ENCODE measurements around the gene KAZN. TPM values are rescaled to one million over a fixed set of nuclear protein-coding genes. Genes with fewer than 3 reads are reported as not detected.

The KAZN gene
- total RNA-seq, 1 experiment from 2014 or later = 2.4 TPM

- H3K4me1 ChIP-seq = no peaks in the 10 kb centered on the region
- no peaks in the 10 kb centered on the region for H3K9me3 ChIP-seq
- intact Hi-C loops (cut with micrococcal nuclease; ENCODE audit: unreplicated experiment) = no loop called here
- no peak for DNase-seq
- H3K9me3 Mint-ChIP-seq (ENCODE audit: unreplicated experiment) = no peaks in the 10 kb centered on the region
- BruUV-seq (replicated peaks) = no TSS peak
- H3K4me3 ChIP-seq (ENCODE audit: low read depth, low read length) = no peak overlapping the region
- POLR2A ChIA-PET = no interaction called here
- H3K27me3 Mint-ChIP-seq (ENCODE audit: insufficient read depth, unreplicated experiment) = no peaks in the 10 kb centered on the region
- TF ChIP-seq, protein P1, sequence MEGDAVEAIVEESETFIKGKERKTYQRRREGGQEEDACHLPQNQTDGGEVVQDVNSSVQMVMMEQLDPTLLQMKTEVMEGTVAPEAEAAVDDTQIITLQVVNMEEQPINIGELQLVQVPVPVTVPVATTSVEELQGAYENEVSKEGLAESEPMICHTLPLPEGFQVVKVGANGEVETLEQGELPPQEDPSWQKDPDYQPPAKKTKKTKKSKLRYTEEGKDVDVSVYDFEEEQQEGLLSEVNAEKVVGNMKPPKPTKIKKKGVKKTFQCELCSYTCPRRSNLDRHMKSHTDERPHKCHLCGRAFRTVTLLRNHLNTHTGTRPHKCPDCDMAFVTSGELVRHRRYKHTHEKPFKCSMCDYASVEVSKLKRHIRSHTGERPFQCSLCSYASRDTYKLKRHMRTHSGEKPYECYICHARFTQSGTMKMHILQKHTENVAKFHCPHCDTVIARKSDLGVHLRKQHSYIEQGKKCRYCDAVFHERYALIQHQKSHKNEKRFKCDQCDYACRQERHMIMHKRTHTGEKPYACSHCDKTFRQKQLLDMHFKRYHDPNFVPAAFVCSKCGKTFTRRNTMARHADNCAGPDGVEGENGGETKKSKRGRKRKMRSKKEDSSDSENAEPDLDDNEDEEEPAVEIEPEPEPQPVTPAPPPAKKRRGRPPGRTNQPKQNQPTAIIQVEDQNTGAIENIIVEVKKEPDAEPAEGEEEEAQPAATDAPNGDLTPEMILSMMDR (IDR thresholded peaks at IDR 0.05; ENCODE audit: insufficient read depth in 1 of 2, low read depth in 1 of 2, low read length in 1 of 2, severe bottlenecking in 1 of 2, unreplicated experiment in 1 of 2) = no peak
- CTCF ChIA-PET = no interaction called here
- H3K27ac Mint-ChIP-seq (ENCODE audit: unreplicated experiment) = no peak overlapping the region
- no peaks in the 10 kb centered on the region for H3K36me3 ChIP-seq (ENCODE audit: control insufficient read depth, insufficient read depth, low read length)
- no peak overlapping the region for H3K4me3 Mint-ChIP-seq (ENCODE audit: unreplicated experiment)
- no peaks in the 10 kb centered on the region for H3K36me3 Mint-ChIP-seq (ENCODE audit: insufficient read depth, unreplicated experiment)
- H3K4me1 Mint-ChIP-seq (ENCODE audit: low read depth, unreplicated experiment) = no peaks in the 10 kb centered on the region
- no peaks in the 10 kb centered on the region for H3K27me3 ChIP-seq (replicated peaks; ENCODE audit: control insufficient read depth, insufficient read depth, low read length)
Observed at GRCh38 chr1:15120251-15120945, 521.9 kb downstream of the KAZN start.

GRCh38 chr1:15122331-15122730 is 523.8 kb downstream of the KAZN start:
- ChIA-PET POLR2A (no interaction called here), CTCF (no interaction called here)
- Histone ChIP-seq H3K4me3 (ENCODE audit: low read depth, low read length) (no peak overlapping the region), H3K36me3 (ENCODE audit: control insufficient read depth, insufficient read depth, low read length) (no peaks in the 10 kb centered on the region), H3K4me1 (no peaks in the 10 kb centered on the region), H3K9me3 (no peaks in the 10 kb centered on the region), H3K27me3 (replicated peaks; ENCODE audit: control insufficient read depth, insufficient read depth, low read length) (no peaks in the 10 kb centered on the region)
- intact Hi-C loops (cut with micrococcal nuclease; ENCODE audit: unreplicated experiment) = no loop called here
- H3K27me3 Mint-ChIP-seq (ENCODE audit: insufficient read depth, unreplicated experiment) = no peaks in the 10 kb centered on the region
- no TSS peak for BruUV-seq (replicated peaks)
- H3K9me3 Mint-ChIP-seq (ENCODE audit: unreplicated experiment) = no peaks in the 10 kb centered on the region
- no peaks in the 10 kb centered on the region for H3K36me3 Mint-ChIP-seq (ENCODE audit: insufficient read depth, unreplicated experiment)
- no peaks in the 10 kb centered on the region for H3K4me1 Mint-ChIP-seq (ENCODE audit: low read depth, unreplicated experiment)
- DNase-seq = no peak
- no peak overlapping the region for H3K4me3 Mint-ChIP-seq (ENCODE audit: unreplicated experiment)
- TF ChIP-seq, protein P1 (IDR thresholded peaks at IDR 0.05; ENCODE audit: insufficient read depth in 1 of 2, low read depth in 1 of 2, low read length in 1 of 2, severe bottlenecking in 1 of 2, unreplicated experiment in 1 of 2) = no peak
- H3K27ac Mint-ChIP-seq (ENCODE audit: unreplicated experiment) = no peak overlapping the region

DNA sequence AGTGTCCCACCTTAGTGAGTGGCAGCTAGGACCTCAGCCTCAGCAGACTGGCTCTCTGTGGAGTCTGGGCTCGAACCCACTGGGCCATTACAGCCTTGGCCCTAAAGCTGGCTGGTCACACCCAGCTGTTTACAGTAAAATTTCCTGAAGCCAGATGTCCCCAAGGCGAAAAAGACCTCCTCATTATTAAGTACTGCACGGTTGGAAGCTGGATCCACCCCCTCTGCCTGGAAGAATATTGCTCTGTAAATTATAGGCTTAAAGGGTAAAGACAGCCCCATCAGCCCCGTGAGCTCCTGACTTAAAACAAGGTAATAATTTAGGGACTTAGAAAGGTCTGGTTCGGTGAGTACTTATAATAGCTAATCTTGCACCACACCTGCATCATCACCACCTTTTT is 524.8 kb downstream of the KAZN start:
- CTCF ChIA-PET = no interaction called here
- intact Hi-C loops (cut with micrococcal nuclease; ENCODE audit: unreplicated experiment) = no loop called here
- H3K36me3 Mint-ChIP-seq (ENCODE audit: insufficient read depth, unreplicated experiment) = no peaks in the 10 kb centered on the region

More for the DNA sequence above, 524.8 kb downstream of the KAZN start:
- POLR2A ChIA-PET = no interaction called here
- DNase-seq = no peak
- Histone ChIP-seq H3K36me3 (ENCODE audit: control insufficient read depth, insufficient read depth, low read length) (no peaks in the 10 kb centered on the region), H3K9me3 (no peaks in the 10 kb centered on the region), H3K4me3 (ENCODE audit: low read depth, low read length) (no peak overlapping the region), H3K4me1 (no peaks in the 10 kb centered on the region), H3K27me3 (replicated peaks; ENCODE audit: control insufficient read depth, insufficient read depth, low read length) (no peaks in the 10 kb centered on the region)
- no peaks in the 10 kb centered on the region for H3K27me3 Mint-ChIP-seq (ENCODE audit: insufficient read depth, unreplicated experiment)
- H3K9me3 Mint-ChIP-seq (ENCODE audit: unreplicated experiment) = no peaks in the 10 kb centered on the region
- H3K27ac Mint-ChIP-seq (ENCODE audit: unreplicated experiment) = no peak overlapping the region
- no TSS peak for BruUV-seq (replicated peaks)
- H3K4me3 Mint-ChIP-seq (ENCODE audit: unreplicated experiment) = no peak overlapping the region
- no peaks in the 10 kb centered on the region for H3K4me1 Mint-ChIP-seq (ENCODE audit: low read depth, unreplicated experiment)
- TF ChIP-seq, protein P1 (IDR thresholded peaks at IDR 0.05; ENCODE audit: insufficient read depth in 1 of 2, low read depth in 1 of 2, low read length in 1 of 2, severe bottlenecking in 1 of 2, unreplicated experiment in 1 of 2) = no peak

All from Caco-2 (cell line).